Stomach (tissue), 4 donors: Measurements from ENCODE around the gene MISP3.

ENCODE experiments used
- CTCF ChIP-seq, 7 experiments: fragments of 450-650 bp in 4 of 7; fragments of 200-600 bp in 3 of 7; sonication (generic) in 3 of 7; IDR thresholded peaks; one replicate each; pipeline ENCODE4 v1.5.1; 2016 to 2019; ENCODE audit warnings: antibody characterized with exemption in 7 of 7, control low read depth in 2 of 7, mild to moderate bottlenecking in 1 of 7
- EP300 ChIP-seq: sonication (generic); formaldehyde crosslinking; IDR thresholded peaks from one replicate; pipeline ENCODE4 v1.6.1; 2017; ENCODE audit warnings: antibody characterized with exemption

DNA sequence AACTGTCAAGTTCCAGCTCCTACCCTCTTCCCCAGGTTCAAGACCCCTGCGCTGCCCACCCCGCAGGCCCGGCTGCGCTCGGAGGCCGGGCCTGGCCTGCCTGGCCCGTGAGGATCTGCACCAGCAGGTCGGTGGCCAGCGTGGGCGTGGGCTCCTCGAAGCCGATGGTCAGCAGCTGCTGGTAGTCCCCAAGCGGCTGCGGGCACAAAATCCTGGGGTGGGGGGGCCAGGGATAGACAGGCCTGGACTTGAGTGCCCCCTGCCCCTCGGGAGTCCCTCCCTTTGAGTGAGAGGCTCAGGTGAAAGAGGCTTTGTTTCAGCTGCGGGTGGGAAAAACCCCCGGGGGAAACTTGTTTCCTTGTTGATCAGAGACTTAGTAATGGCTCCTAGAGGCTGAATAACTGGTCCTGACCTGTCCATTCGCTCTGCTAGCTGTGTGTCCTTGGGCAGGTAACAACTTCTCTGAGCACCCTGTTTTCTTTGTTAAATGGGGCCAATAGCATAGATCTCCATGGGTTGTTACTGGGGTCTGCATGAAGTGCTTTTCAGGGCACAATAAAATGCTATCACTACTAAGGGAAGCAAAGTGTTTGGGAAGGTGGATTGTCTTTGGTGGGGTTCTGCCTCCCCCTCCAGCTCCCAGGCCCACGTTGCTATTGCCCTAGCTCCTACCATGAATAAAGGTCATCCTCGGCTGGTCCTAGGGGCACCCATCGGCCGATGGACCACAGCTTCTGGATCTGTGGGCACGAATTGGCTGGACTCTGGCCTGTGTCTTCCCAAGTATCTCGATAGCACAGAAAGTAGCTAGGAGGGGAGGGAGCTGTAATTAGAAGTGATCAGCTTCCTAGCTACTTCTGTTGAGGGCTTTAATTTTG is 9.4 kb downstream of the MISP3 start:
- TF ChIP-seq CTCF (IDR thresholded peaks at IDR 0.05) (no peak), EP300 (no peak)
